ENCODE results near the gene KLF15.

KLF15 gene

GRCh38 chr3:126357295-126358037, at the start of gene KLF15:
Gene KLF15, minus strand, starts transcription at chr3:126357408. Its CDS starts 4,486 bp downstream, at chr3:126352922.
- peaks cover 3 to 5% of the 10 kb centered on the region in 2 donors for H3K36me3 ChIP-seq (ENCODE audit: control insufficient read depth in 2 of 2, insufficient read depth in 2 of 2, low read length in 2 of 2)
- H3K4me3 ChIP-seq (ENCODE audit: low read length in 2 of 2), result peak within 1 kb of the TSS; percentile 85 to 96
- H3K27ac ChIP-seq (ENCODE audit: low read length), result peak within 1 kb of the TSS; percentile 95
- H3K4me1 ChIP-seq (ENCODE audit: control insufficient read depth, insufficient read depth, low read length), result peaks cover 30% of the 10 kb centered on the region
- peaks cover 2 to 3% of the 10 kb centered on the region in 2 donors for H3K27me3 ChIP-seq (ENCODE audit: control insufficient read depth in 1 of 2, insufficient read depth in 2 of 2, low read length in 2 of 2)
- H3K9me3 ChIP-seq (ENCODE audit: control insufficient read depth in 2 of 2, low read length in 2 of 2), result peaks cover 0 to 3% of the 10 kb centered on the region in 2 donors
- peak within 1 kb of the TSS; percentile 91 to 96 for H3K9ac ChIP-seq (ENCODE audit: low read length in 2 of 2)

GRCh38 chr3:126406389-126407296, 49.4 kb upstream of the KLF15 start:
- Histone ChIP-seq H3K9ac (ENCODE audit: low read length in 2 of 2) (no peak overlapping the region), H3K4me3 (ENCODE audit: low read length in 2 of 2) (no peak overlapping the region), H3K9me3 (ENCODE audit: control insufficient read depth in 2 of 2, low read length in 2 of 2) (no peaks in the 10 kb centered on the region), H3K36me3 (ENCODE audit: control insufficient read depth in 2 of 2, insufficient read depth in 2 of 2, low read length in 2 of 2) (no peaks in the 10 kb centered on the region), H3K27ac (ENCODE audit: low read length) (no peak overlapping the region), H3K4me1 (ENCODE audit: control insufficient read depth, insufficient read depth, low read length) (no peaks in the 10 kb centered on the region), H3K27me3 (ENCODE audit: control insufficient read depth in 1 of 2, insufficient read depth in 2 of 2, low read length in 2 of 2) (peaks cover 0 to 3% of the 10 kb centered on the region in 2 donors)

- Histone ChIP-seq H3K4me3 (ENCODE audit: low read length in 2 of 2) (no peak overlapping the region), H3K27ac (ENCODE audit: low read length) (no peak overlapping the region), H3K9me3 (ENCODE audit: control insufficient read depth in 2 of 2, low read length in 2 of 2) (no peaks in the 10 kb centered on the region), H3K4me1 (ENCODE audit: control insufficient read depth, insufficient read depth, low read length) (no peaks in the 10 kb centered on the region), H3K9ac (ENCODE audit: low read length in 2 of 2) (no peak overlapping the region), H3K36me3 (ENCODE audit: control insufficient read depth in 2 of 2, insufficient read depth in 2 of 2, low read length in 2 of 2) (no peaks in the 10 kb centered on the region), H3K27me3 (ENCODE audit: control insufficient read depth in 1 of 2, insufficient read depth in 2 of 2, low read length in 2 of 2) (peaks cover 0 to 4% of the 10 kb centered on the region in 2 donors)
These were observed 45.6 kb upstream of the KLF15 start for GRCh38 chr3:126402666-126403302.

- Histone ChIP-seq H3K27ac (ENCODE audit: low read length) (no peak overlapping the region), H3K36me3 (ENCODE audit: control insufficient read depth in 2 of 2, insufficient read depth in 2 of 2, low read length in 2 of 2) (no peaks in the 10 kb centered on the region), H3K27me3 (ENCODE audit: control insufficient read depth in 1 of 2, insufficient read depth in 2 of 2, low read length in 2 of 2) (peaks cover 0 to 4% of the 10 kb centered on the region in 2 donors), H3K4me1 (ENCODE audit: control insufficient read depth, insufficient read depth, low read length) (no peaks in the 10 kb centered on the region), H3K4me3 (ENCODE audit: low read length in 2 of 2) (no peak overlapping the region), H3K9me3 (ENCODE audit: control insufficient read depth in 2 of 2, low read length in 2 of 2) (no peaks in the 10 kb centered on the region), H3K9ac (ENCODE audit: low read length in 2 of 2) (no peak overlapping the region)
These were observed 45.0 kb upstream of the KLF15 start for GRCh38 chr3:126402178-126402577.

GRCh38 chr3:126401611-126402160, 44.5 kb upstream of the KLF15 start:
- Histone ChIP-seq H3K27ac (ENCODE audit: low read length) (no peak overlapping the region), H3K4me1 (ENCODE audit: control insufficient read depth, insufficient read depth, low read length) (no peaks in the 10 kb centered on the region)

GRCh38 chr3:126399756-126400155, 42.5 kb upstream of the KLF15 start:
- H3K9ac ChIP-seq (ENCODE audit: low read length in 2 of 2), result no peak overlapping the region
- H3K27ac ChIP-seq (ENCODE audit: low read length), result no peak overlapping the region
- H3K4me1 ChIP-seq (ENCODE audit: control insufficient read depth, insufficient read depth, low read length), result peaks cover 4% of the 10 kb centered on the region
- no peaks in the 10 kb centered on the region for H3K36me3 ChIP-seq (ENCODE audit: control insufficient read depth in 2 of 2, insufficient read depth in 2 of 2, low read length in 2 of 2)
- no peak overlapping the region for H3K4me3 ChIP-seq (ENCODE audit: low read length in 2 of 2)
- no peaks in the 10 kb centered on the region for H3K9me3 ChIP-seq (ENCODE audit: control insufficient read depth in 2 of 2, low read length in 2 of 2)
- H3K27me3 ChIP-seq (ENCODE audit: control insufficient read depth in 1 of 2, insufficient read depth in 2 of 2, low read length in 2 of 2), result peaks cover 0 to 7% of the 10 kb centered on the region in 2 donors

More at GRCh38 chr3:126401611-126402160, 44.5 kb upstream of the KLF15 start:
- H3K27me3 ChIP-seq (ENCODE audit: control insufficient read depth in 1 of 2, insufficient read depth in 2 of 2, low read length in 2 of 2), result peaks cover 0 to 4% of the 10 kb centered on the region in 2 donors
- H3K9ac ChIP-seq (ENCODE audit: low read length in 2 of 2), result no peak overlapping the region
- H3K4me3 ChIP-seq (ENCODE audit: low read length in 2 of 2), result no peak overlapping the region
- no peaks in the 10 kb centered on the region for H3K36me3 ChIP-seq (ENCODE audit: control insufficient read depth in 2 of 2, insufficient read depth in 2 of 2, low read length in 2 of 2)
- H3K9me3 ChIP-seq (ENCODE audit: control insufficient read depth in 2 of 2, low read length in 2 of 2), result no peaks in the 10 kb centered on the region

GRCh38 chr3:126399351-126399735, 42.1 kb upstream of the KLF15 start:
- H3K9me3 ChIP-seq (ENCODE audit: control insufficient read depth in 2 of 2, low read length in 2 of 2), result no peaks in the 10 kb centered on the region
- H3K36me3 ChIP-seq (ENCODE audit: control insufficient read depth in 2 of 2, insufficient read depth in 2 of 2, low read length in 2 of 2), result no peaks in the 10 kb centered on the region
- no peak overlapping the region for H3K9ac ChIP-seq (ENCODE audit: low read length in 2 of 2)
- peaks cover 0 to 7% of the 10 kb centered on the region in 2 donors for H3K27me3 ChIP-seq (ENCODE audit: control insufficient read depth in 1 of 2, insufficient read depth in 2 of 2, low read length in 2 of 2)
- H3K4me3 ChIP-seq (ENCODE audit: low read length in 2 of 2), result no peak overlapping the region
- H3K4me1 ChIP-seq (ENCODE audit: control insufficient read depth, insufficient read depth, low read length), result peaks cover 7% of the 10 kb centered on the region
- no peak overlapping the region for H3K27ac ChIP-seq (ENCODE audit: low read length)

- H3K9me3 ChIP-seq (ENCODE audit: control insufficient read depth in 2 of 2, low read length in 2 of 2), result no peaks in the 10 kb centered on the region
- H3K4me1 ChIP-seq (ENCODE audit: control insufficient read depth, insufficient read depth, low read length), result peaks cover 9% of the 10 kb centered on the region
- H3K27me3 ChIP-seq (ENCODE audit: control insufficient read depth in 1 of 2, insufficient read depth in 2 of 2, low read length in 2 of 2), result peaks cover 0 to 7% of the 10 kb centered on the region in 2 donors
- no peak overlapping the region for H3K4me3 ChIP-seq (ENCODE audit: low read length in 2 of 2)
- H3K9ac ChIP-seq (ENCODE audit: low read length in 2 of 2), result no peak overlapping the region
- H3K27ac ChIP-seq (ENCODE audit: low read length), result no peak overlapping the region
- H3K36me3 ChIP-seq (ENCODE audit: control insufficient read depth in 2 of 2, insufficient read depth in 2 of 2, low read length in 2 of 2), result no peaks in the 10 kb centered on the region
These were observed 41.5 kb upstream of the KLF15 start for GRCh38 chr3:126398423-126399350.

GRCh38 chr3:126397610-126398422, 40.6 kb upstream of the KLF15 start:
- Histone ChIP-seq H3K36me3 (ENCODE audit: control insufficient read depth in 2 of 2, insufficient read depth in 2 of 2, low read length in 2 of 2) (no peaks in the 10 kb centered on the region), H3K4me3 (ENCODE audit: low read length in 2 of 2) (no peak overlapping the region), H3K27ac (ENCODE audit: low read length) (no peak overlapping the region), H3K9ac (ENCODE audit: low read length in 2 of 2) (no peak overlapping the region), H3K9me3 (ENCODE audit: control insufficient read depth in 2 of 2, low read length in 2 of 2) (no peaks in the 10 kb centered on the region), H3K27me3 (ENCODE audit: control insufficient read depth in 1 of 2, insufficient read depth in 2 of 2, low read length in 2 of 2) (peaks cover 0 to 7% of the 10 kb centered on the region in 2 donors), H3K4me1 (ENCODE audit: control insufficient read depth, insufficient read depth, low read length) (peaks cover 9% of the 10 kb centered on the region)

Data from stomach smooth muscle (tissue), 2 donors.